ENCODE measurements around the gene AREL1.

- TF ChIP-seq POLR2AphosphoS5 (IDR thresholded peaks at IDR 0.05; ENCODE audit: low read depth) = no peak
- TF ChIP-seq CTCF (IDR thresholded peaks at IDR 0.05; ENCODE audit: insufficient read depth, low read length) = no peak
- TF ChIP-seq SPI1 (IDR thresholded peaks at IDR 0.05; ENCODE audit: borderline replicate concordance, low read depth) = no peak
- TF ChIP-seq REST (IDR thresholded peaks at IDR 0.05; ENCODE audit: insufficient replicate concordance, low read depth) = no peak
Measured at GRCh38 chr14:74711651-74712050, 1.2 kb downstream of the AREL1 start.
